Astrocyte (in vitro differentiated cells and primary cell): ENCODE results near the gene MYPOP. TPM values are rescaled to one million over a fixed set of nuclear protein-coding genes. Genes with fewer than 3 reads are reported as not detected.

Experiments used
- DNase-seq: peaks from one replicate; pipeline ENCODE4 v3.0.0-alpha.2; 2010; ENCODE audit warnings: low read depth
- FAIRE-seq: peaks from 2 replicates; lab custom pipeline; 2011; peaks lifted over from hg19 to GRCh38; lab: Jason Lieb, UNC
- H2AFZ ChIP-seq: 2 replicates; pipeline ENCODE4 v1.6.0; 2012; ENCODE audit warnings: low read depth, low read length, inconsistent platforms
- H3K27ac ChIP-seq: 2 replicates; pipeline ENCODE4 v1.5.1; 2011; ENCODE audit warnings: low read depth, low read length, inconsistent platforms
- H3K27me3 ChIP-seq: 2 replicates; pipeline ENCODE4 v1.6.0; 2011; ENCODE audit warnings: low read length, inconsistent platforms; ENCODE audit not compliant: insufficient read depth
- H3K36me3 ChIP-seq: 2 replicates; pipeline ENCODE4 v1.5.1; 2011; ENCODE audit warnings: low read length, inconsistent platforms; ENCODE audit not compliant: insufficient read depth
- H3K4me1 ChIP-seq: 2 replicates; pipeline ENCODE4 v1.5.1; 2011; ENCODE audit warnings: low read length, inconsistent platforms; ENCODE audit not compliant: insufficient read depth
- H3K4me2 ChIP-seq: 2 replicates; pipeline ENCODE4 v1.6.0; 2012; ENCODE audit warnings: low read length, inconsistent platforms
- H3K4me3 ChIP-seq: 2 replicates; pipeline ENCODE4 v1.5.1; 2011; ENCODE audit warnings: low read depth, mild to moderate bottlenecking, low read length, inconsistent platforms; ENCODE audit not compliant: insufficient read depth
- H3K79me2 ChIP-seq: 2 replicates; pipeline ENCODE4 v1.6.0; 2012; ENCODE audit warnings: mild to moderate bottlenecking, low read length, inconsistent platforms; ENCODE audit not compliant: insufficient read depth
- H3K9ac ChIP-seq: 2 replicates; pipeline ENCODE4 v1.6.0; 2012; ENCODE audit warnings: mild to moderate bottlenecking, low read length, inconsistent platforms
- H3K9me3 ChIP-seq: 2 replicates; pipeline ENCODE4 v1.5.1; 2012; ENCODE audit warnings: low read depth, mild to moderate bottlenecking, low read length, inconsistent platforms; ENCODE audit not compliant: insufficient read depth
- H4K20me1 ChIP-seq: 2 replicates; pipeline ENCODE4 v1.6.0; 2012; ENCODE audit warnings: low read length, inconsistent platforms; ENCODE audit not compliant: insufficient read depth
- H3K27ac Mint-ChIP-seq: one replicate; pipeline ENCODE4 v1.8.0; 2021; ENCODE audit warnings: mild to moderate bottlenecking, mixed read lengths; ENCODE audit not compliant: unreplicated experiment
- H3K27me3 Mint-ChIP-seq: one replicate; pipeline ENCODE4 v1.8.0; 2021; ENCODE audit warnings: low read depth, mixed read lengths; ENCODE audit not compliant: unreplicated experiment
- H3K36me3 Mint-ChIP-seq: one replicate; pipeline ENCODE4 v1.8.0; 2021; ENCODE audit warnings: low read depth, mixed read lengths; ENCODE audit not compliant: unreplicated experiment
- H3K4me1 Mint-ChIP-seq: one replicate; pipeline ENCODE4 v1.8.0; 2021; ENCODE audit warnings: low read depth, mixed read lengths; ENCODE audit not compliant: unreplicated experiment
- H3K4me3 Mint-ChIP-seq: one replicate; pipeline ENCODE4 v1.8.0; 2021; ENCODE audit warnings: mild to moderate bottlenecking, moderate library complexity, mixed read lengths; ENCODE audit not compliant: unreplicated experiment
- H3K9me3 Mint-ChIP-seq: one replicate; pipeline ENCODE4 v1.8.0; 2021; ENCODE audit warnings: mild to moderate bottlenecking, mixed read lengths; ENCODE audit not compliant: unreplicated experiment
- EZH2 ChIP-seq: IDR thresholded peaks from 2 replicates; pipeline ENCODE4 v1.6.1; 2012; ENCODE audit warnings: mild to moderate bottlenecking, low read length, inconsistent platforms; ENCODE audit not compliant: insufficient read depth
- total RNA-seq: library from RNA; stranded (reverse); gene quantifications from 2 replicates; pipeline ENCODE4 v1.2.1, GENCODE V29; 2021
- TF ChIP-seq, protein P1 (sequence below): IDR thresholded peaks from 2 replicates; pipeline ENCODE4 v1.5.1; 2011; ENCODE audit warnings: low read depth, mild to moderate bottlenecking, inconsistent platforms, low read length, moderate library complexity; ENCODE audit not compliant: insufficient read depth

The MYPOP gene
- total RNA-seq, 1 donor from 2014 or later = 11.0 TPM

DNA sequence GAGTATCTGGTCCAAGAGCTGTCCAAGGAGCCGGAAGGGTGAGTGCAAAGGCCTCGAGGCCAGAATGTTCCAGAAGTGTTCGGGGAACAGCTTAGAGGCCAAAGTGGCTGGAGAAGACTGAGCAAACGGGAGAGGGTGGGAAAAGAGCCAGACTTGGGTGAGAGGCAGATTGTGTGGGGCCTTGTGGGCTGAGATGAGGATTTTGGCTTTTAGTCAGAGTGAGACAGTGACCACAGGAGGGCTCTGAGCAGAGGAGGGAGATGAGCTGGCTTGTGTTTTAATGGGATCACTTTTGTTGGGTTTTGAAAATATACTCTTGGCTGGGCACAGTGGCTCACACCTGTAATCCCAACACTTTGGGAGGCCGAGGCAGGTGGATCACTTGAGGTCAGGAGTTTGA is 6.5 kb upstream of the MYPOP start:
- no peak for TF ChIP-seq EZH2
- TF ChIP-seq, protein P1, sequence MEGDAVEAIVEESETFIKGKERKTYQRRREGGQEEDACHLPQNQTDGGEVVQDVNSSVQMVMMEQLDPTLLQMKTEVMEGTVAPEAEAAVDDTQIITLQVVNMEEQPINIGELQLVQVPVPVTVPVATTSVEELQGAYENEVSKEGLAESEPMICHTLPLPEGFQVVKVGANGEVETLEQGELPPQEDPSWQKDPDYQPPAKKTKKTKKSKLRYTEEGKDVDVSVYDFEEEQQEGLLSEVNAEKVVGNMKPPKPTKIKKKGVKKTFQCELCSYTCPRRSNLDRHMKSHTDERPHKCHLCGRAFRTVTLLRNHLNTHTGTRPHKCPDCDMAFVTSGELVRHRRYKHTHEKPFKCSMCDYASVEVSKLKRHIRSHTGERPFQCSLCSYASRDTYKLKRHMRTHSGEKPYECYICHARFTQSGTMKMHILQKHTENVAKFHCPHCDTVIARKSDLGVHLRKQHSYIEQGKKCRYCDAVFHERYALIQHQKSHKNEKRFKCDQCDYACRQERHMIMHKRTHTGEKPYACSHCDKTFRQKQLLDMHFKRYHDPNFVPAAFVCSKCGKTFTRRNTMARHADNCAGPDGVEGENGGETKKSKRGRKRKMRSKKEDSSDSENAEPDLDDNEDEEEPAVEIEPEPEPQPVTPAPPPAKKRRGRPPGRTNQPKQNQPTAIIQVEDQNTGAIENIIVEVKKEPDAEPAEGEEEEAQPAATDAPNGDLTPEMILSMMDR = no peak
- Mint-ChIP-seq H3K27me3 (peaks cover 11% of the 10 kb centered on the region), H3K4me3 (no peak overlapping the region), H3K27ac (no peak overlapping the region), H3K9me3 (no peaks in the 10 kb centered on the region), H3K4me1 (peaks cover 7% of the 10 kb centered on the region), H3K36me3 (no peaks in the 10 kb centered on the region)
- Histone ChIP-seq H3K4me3 (no peak overlapping the region), H3K9ac (no peak overlapping the region), H3K79me2 (no peaks in the 10 kb centered on the region), H3K36me3 (no peaks in the 10 kb centered on the region), H3K27me3 (no peaks in the 10 kb centered on the region), H2AFZ (no peak overlapping the region), H3K4me2 (no peak overlapping the region), H3K27ac (no peak overlapping the region), H4K20me1 (no peaks in the 10 kb centered on the region), H3K4me1 (no peaks in the 10 kb centered on the region), H3K9me3 (no peaks in the 10 kb centered on the region)
- FAIRE-seq (no peak), DNase-seq (no peak)

DNA sequence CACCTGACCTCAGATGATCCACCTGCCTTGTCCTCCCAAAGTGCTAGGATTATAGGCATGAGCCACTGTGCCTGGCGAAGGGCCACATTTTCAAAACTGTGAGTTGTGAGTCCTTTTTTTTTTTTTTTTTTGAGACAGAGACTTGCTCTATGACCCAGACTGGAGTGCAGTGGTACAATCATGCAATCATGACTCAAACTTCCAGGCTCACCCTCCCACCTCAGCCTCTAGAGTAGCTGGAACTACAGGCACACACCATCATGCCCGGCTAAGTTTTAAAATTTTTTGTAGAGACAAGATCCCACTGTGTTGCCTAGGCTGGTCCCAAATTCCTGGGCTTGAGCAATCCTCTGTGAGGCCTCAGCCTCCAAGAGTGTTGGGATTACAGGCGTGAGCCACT is 3.8 kb upstream of the MYPOP start:
- DNase-seq = no peak
- no peak overlapping the region for H3K4me3 Mint-ChIP-seq
- no peak overlapping the region for H3K4me2 ChIP-seq
- TF ChIP-seq, protein P1 = no peak
- no peak for TF ChIP-seq EZH2
- H3K4me1 ChIP-seq = peaks cover 3% of the 10 kb centered on the region
- H3K9me3 ChIP-seq = no peaks in the 10 kb centered on the region
- H3K27ac Mint-ChIP-seq = no peak overlapping the region
- no peak for FAIRE-seq
- no peaks in the 10 kb centered on the region for H3K79me2 ChIP-seq
- no peaks in the 10 kb centered on the region for H3K27me3 ChIP-seq
- H3K4me1 Mint-ChIP-seq = peaks cover 7% of the 10 kb centered on the region
- H3K27ac ChIP-seq = no peak overlapping the region
- H3K27me3 Mint-ChIP-seq = peaks cover 8% of the 10 kb centered on the region
- H3K36me3 ChIP-seq = no peaks in the 10 kb centered on the region
- H3K4me3 ChIP-seq = no peak overlapping the region
- no peaks in the 10 kb centered on the region for H3K36me3 Mint-ChIP-seq
- no peaks in the 10 kb centered on the region for H4K20me1 ChIP-seq
- peak overlapping the region; percentile 18 for H2AFZ ChIP-seq
- H3K9me3 Mint-ChIP-seq = no peaks in the 10 kb centered on the region
- H3K9ac ChIP-seq = no peak overlapping the region

DNA sequence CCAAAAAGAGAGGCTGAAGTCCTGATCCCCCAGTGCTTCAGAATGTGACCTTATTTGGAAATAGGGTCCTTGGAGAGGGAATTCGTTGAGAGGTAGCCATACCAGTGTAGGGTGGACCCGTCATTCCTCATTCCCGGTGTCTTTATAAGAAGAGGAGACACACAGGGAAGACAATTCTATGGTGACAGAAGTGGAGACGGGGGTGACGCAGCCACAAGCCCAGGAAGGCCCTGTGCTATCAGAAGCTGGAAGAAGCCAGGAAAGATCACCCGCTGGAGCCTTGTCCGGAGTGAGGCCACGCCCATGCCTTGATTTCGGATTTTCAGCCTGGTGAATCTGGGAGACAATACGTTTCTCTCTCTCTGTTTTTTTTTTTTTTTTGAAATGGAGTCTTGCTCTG is 2.6 kb upstream of the MYPOP start:
- Mint-ChIP-seq H3K9me3 (no peaks in the 10 kb centered on the region), H3K36me3 (peaks cover 7% of the 10 kb centered on the region), H3K4me3 (no peak overlapping the region), H3K4me1 (peaks cover 12% of the 10 kb centered on the region), H3K27ac (no peak overlapping the region), H3K27me3 (peaks cover 2% of the 10 kb centered on the region)
- Histone ChIP-seq H3K9me3 (no peaks in the 10 kb centered on the region), H3K27me3 (no peaks in the 10 kb centered on the region), H3K79me2 (peaks cover 1% of the 10 kb centered on the region), H3K9ac (no peak overlapping the region), H4K20me1 (peaks cover 11% of the 10 kb centered on the region), H3K4me1 (peaks cover 9% of the 10 kb centered on the region), H3K27ac (no peak overlapping the region), H3K4me3 (no peak overlapping the region), H3K4me2 (no peak overlapping the region), H2AFZ (no peak overlapping the region), H3K36me3 (no peaks in the 10 kb centered on the region)
- FAIRE-seq (no peak), DNase-seq (no peak)
- TF ChIP-seq EZH2 = no peak
- TF ChIP-seq, protein P1 = no peak
